ENCODE results near the gene ATP2B2.

The ATP2B2 gene

GRCh38 chr3:10335190-10335738 is 170.1 kb downstream of the ATP2B2 start:
- H3K27ac ChIP-seq (ENCODE audit: insufficient read depth, low read length, poor library complexity, severe bottlenecking), result no peak overlapping the region
- H3K27me3 ChIP-seq (replicated peaks; ENCODE audit: control insufficient read depth, insufficient read depth, low read length, poor library complexity, severe bottlenecking), result no peaks in the 10 kb centered on the region
- no peaks in the 10 kb centered on the region for H3K4me1 ChIP-seq (ENCODE audit: control insufficient read depth, insufficient read depth, low read length, poor library complexity, severe bottlenecking)
- H3K36me3 ChIP-seq (ENCODE audit: control insufficient read depth, insufficient read depth, low read length), result no peaks in the 10 kb centered on the region
- no peak overlapping the region for H3K4me3 ChIP-seq (ENCODE audit: insufficient read depth, low read depth, low read length, poor library complexity, severe bottlenecking)
- no peak for DNase-seq
- H3K9me3 ChIP-seq (ENCODE audit: control insufficient read depth, low read length), result no peaks in the 10 kb centered on the region

GRCh38 chr3:10334459-10334858 is 170.9 kb downstream of the ATP2B2 start:
- Histone ChIP-seq H3K36me3 (ENCODE audit: control insufficient read depth, insufficient read depth, low read length) (no peaks in the 10 kb centered on the region), H3K27me3 (replicated peaks; ENCODE audit: control insufficient read depth, insufficient read depth, low read length, poor library complexity, severe bottlenecking) (no peaks in the 10 kb centered on the region), H3K4me3 (ENCODE audit: insufficient read depth, low read depth, low read length, poor library complexity, severe bottlenecking) (no peak overlapping the region), H3K4me1 (ENCODE audit: control insufficient read depth, insufficient read depth, low read length, poor library complexity, severe bottlenecking) (no peaks in the 10 kb centered on the region), H3K9me3 (ENCODE audit: control insufficient read depth, low read length) (no peaks in the 10 kb centered on the region), H3K27ac (ENCODE audit: insufficient read depth, low read length, poor library complexity, severe bottlenecking) (no peak overlapping the region)
- no peak for DNase-seq

- Histone ChIP-seq H3K36me3 (ENCODE audit: control insufficient read depth, insufficient read depth, low read length) (no peaks in the 10 kb centered on the region), H3K4me1 (ENCODE audit: control insufficient read depth, insufficient read depth, low read length, poor library complexity, severe bottlenecking) (no peaks in the 10 kb centered on the region), H3K4me3 (ENCODE audit: insufficient read depth, low read depth, low read length, poor library complexity, severe bottlenecking) (no peak overlapping the region), H3K9me3 (ENCODE audit: control insufficient read depth, low read length) (no peaks in the 10 kb centered on the region), H3K27ac (ENCODE audit: insufficient read depth, low read length, poor library complexity, severe bottlenecking) (no peak overlapping the region), H3K27me3 (replicated peaks; ENCODE audit: control insufficient read depth, insufficient read depth, low read length, poor library complexity, severe bottlenecking) (no peaks in the 10 kb centered on the region)
- DNase-seq, result no peak
Observed at GRCh38 chr3:10334042-10334441, 171.3 kb downstream of the ATP2B2 start.

DNA sequence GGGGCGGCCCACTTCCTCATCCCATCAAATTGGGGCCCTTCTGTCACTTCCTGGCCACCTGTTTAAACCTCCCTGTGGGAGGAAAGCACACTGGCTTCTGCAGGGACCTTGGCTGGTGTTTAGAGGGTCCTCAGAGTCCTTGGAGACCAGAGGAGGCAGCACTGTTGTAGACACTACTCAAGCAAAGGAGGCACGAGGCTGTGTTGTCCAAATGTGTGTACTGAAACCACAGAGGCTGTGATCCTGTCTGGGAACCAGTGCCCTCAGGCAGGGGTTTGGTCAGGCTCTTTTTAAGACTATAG is 172.1 kb downstream of the ATP2B2 start:
- no peaks in the 10 kb centered on the region for H3K4me1 ChIP-seq (ENCODE audit: control insufficient read depth, insufficient read depth, low read length, poor library complexity, severe bottlenecking)

DNA sequence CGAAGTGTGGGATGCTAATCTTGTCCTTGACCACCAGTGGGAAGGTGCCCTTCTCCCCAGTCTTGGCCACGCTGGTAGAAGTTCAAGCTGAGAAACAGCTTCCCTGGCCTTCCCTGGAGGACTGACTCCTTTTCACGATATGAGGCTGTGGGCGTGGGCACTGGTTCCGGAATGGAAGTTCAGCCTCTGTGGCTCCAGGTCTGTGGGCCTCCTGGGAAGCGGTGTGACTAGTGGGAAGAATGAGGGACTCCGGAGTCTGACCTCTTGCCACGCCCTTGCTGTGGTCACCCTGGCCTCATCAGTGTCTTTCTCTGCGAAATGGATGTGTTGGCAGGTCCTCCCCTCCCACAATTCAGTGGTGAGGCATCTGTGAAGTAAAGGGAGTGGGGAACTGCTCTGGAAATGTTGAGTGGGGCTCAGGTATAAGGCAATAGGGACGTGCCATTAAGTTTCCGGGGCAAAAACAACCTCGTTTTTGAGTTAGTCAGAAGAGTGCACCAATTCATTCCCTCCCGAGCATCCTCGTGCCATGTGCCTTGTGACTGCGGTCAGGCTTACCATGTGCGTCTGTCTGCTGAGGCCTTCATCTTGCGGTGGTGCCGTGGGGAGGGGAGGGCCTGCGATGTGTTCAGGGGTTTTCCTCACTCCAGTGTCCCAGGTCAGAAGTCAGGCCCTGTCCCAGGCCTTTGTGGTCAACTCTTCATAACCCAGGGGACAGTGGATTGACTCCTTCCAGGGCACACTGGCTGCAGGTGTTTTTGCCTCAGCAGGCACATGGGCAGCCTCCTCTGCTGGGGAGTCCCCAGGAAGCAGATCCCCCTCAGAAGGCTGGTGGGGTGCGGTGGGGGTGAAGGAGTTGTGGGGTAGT is 172.7 kb downstream of the ATP2B2 start:
- Histone ChIP-seq H3K27ac (ENCODE audit: insufficient read depth, low read length, poor library complexity, severe bottlenecking) (no peak overlapping the region), H3K36me3 (ENCODE audit: control insufficient read depth, insufficient read depth, low read length) (no peaks in the 10 kb centered on the region), H3K27me3 (replicated peaks; ENCODE audit: control insufficient read depth, insufficient read depth, low read length, poor library complexity, severe bottlenecking) (no peaks in the 10 kb centered on the region)

More for the DNA sequence above, 172.1 kb downstream of the ATP2B2 start:
- Histone ChIP-seq H3K27ac (ENCODE audit: insufficient read depth, low read length, poor library complexity, severe bottlenecking) (no peak overlapping the region), H3K4me3 (ENCODE audit: insufficient read depth, low read depth, low read length, poor library complexity, severe bottlenecking) (no peak overlapping the region), H3K9me3 (ENCODE audit: control insufficient read depth, low read length) (no peaks in the 10 kb centered on the region), H3K27me3 (replicated peaks; ENCODE audit: control insufficient read depth, insufficient read depth, low read length, poor library complexity, severe bottlenecking) (no peaks in the 10 kb centered on the region), H3K36me3 (ENCODE audit: control insufficient read depth, insufficient read depth, low read length) (no peaks in the 10 kb centered on the region)
- no peak for DNase-seq

DNA sequence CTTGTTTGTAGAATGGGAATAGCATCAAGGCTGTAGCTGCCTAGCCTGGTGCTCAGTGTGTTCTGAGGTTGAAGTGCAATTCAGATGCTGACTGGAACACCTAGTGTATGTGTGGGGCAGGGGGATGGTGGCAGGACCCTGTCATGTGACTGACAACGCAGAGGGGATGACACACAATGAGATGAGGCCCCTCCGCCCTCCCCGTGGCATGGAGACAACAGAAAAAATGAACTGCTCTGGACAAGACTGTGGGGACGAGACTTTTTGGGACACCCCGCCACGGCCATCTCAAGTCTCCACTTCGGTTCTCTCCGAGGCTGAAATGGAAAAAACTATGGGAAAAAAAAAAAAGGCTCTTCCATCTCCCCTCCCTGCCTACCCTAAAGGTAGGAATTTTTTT is 174.1 kb downstream of the ATP2B2 start:
- Histone ChIP-seq H3K9me3 (ENCODE audit: control insufficient read depth, low read length) (no peaks in the 10 kb centered on the region), H3K4me1 (ENCODE audit: control insufficient read depth, insufficient read depth, low read length, poor library complexity, severe bottlenecking) (no peaks in the 10 kb centered on the region), H3K27ac (ENCODE audit: insufficient read depth, low read length, poor library complexity, severe bottlenecking) (no peak overlapping the region), H3K4me3 (ENCODE audit: insufficient read depth, low read depth, low read length, poor library complexity, severe bottlenecking) (no peak overlapping the region), H3K27me3 (replicated peaks; ENCODE audit: control insufficient read depth, insufficient read depth, low read length, poor library complexity, severe bottlenecking) (no peaks in the 10 kb centered on the region), H3K36me3 (ENCODE audit: control insufficient read depth, insufficient read depth, low read length) (no peaks in the 10 kb centered on the region)
- DNase-seq, result no peak

More for the DNA sequence above, 172.7 kb downstream of the ATP2B2 start:
- DNase-seq, result no peak
- H3K9me3 ChIP-seq (ENCODE audit: control insufficient read depth, low read length), result no peaks in the 10 kb centered on the region
- no peak overlapping the region for H3K4me3 ChIP-seq (ENCODE audit: insufficient read depth, low read depth, low read length, poor library complexity, severe bottlenecking)
- H3K4me1 ChIP-seq (ENCODE audit: control insufficient read depth, insufficient read depth, low read length, poor library complexity, severe bottlenecking), result no peaks in the 10 kb centered on the region

GRCh38 chr3:10330319-10330718 is 175.1 kb downstream of the ATP2B2 start:
- no peaks in the 10 kb centered on the region for H3K27me3 ChIP-seq (replicated peaks; ENCODE audit: control insufficient read depth, insufficient read depth, low read length, poor library complexity, severe bottlenecking)
- no peaks in the 10 kb centered on the region for H3K36me3 ChIP-seq (ENCODE audit: control insufficient read depth, insufficient read depth, low read length)
- no peak overlapping the region for H3K27ac ChIP-seq (ENCODE audit: insufficient read depth, low read length, poor library complexity, severe bottlenecking)

DNA sequence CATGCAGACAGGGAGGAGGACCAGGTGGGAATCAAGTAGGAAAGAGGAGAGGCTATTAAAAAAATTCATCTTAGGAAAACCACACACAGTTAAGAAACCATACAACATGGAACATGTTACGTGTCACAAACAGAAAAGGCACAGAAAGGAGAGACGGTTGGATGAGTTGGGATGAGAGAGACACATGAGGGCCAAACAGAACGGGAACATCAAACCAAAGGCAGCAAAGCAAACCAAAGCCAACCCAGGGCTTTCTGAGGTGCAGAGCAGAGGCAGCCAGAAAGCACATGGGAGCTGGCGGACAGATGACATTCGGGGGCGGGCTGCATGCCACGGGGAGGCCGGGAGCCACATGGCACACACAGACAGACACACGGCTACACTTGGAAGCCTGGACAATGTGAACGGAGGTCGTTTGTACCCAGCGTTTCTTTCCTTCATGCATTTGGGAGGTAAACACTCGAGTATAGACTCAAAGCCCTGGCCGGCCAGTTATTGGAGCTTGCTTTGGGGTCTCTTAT is 175.8 kb downstream of the ATP2B2 start:
- Histone ChIP-seq H3K27ac (ENCODE audit: insufficient read depth, low read length, poor library complexity, severe bottlenecking) (no peak overlapping the region), H3K27me3 (replicated peaks; ENCODE audit: control insufficient read depth, insufficient read depth, low read length, poor library complexity, severe bottlenecking) (no peaks in the 10 kb centered on the region), H3K4me3 (ENCODE audit: insufficient read depth, low read depth, low read length, poor library complexity, severe bottlenecking) (no peak overlapping the region), H3K4me1 (ENCODE audit: control insufficient read depth, insufficient read depth, low read length, poor library complexity, severe bottlenecking) (no peaks in the 10 kb centered on the region), H3K36me3 (ENCODE audit: control insufficient read depth, insufficient read depth, low read length) (no peaks in the 10 kb centered on the region), H3K9me3 (ENCODE audit: control insufficient read depth, low read length) (no peaks in the 10 kb centered on the region)
- DNase-seq, result no peak

More at GRCh38 chr3:10330319-10330718, 175.1 kb downstream of the ATP2B2 start:
- no peak for DNase-seq
- Histone ChIP-seq H3K9me3 (ENCODE audit: control insufficient read depth, low read length) (no peaks in the 10 kb centered on the region), H3K4me3 (ENCODE audit: insufficient read depth, low read depth, low read length, poor library complexity, severe bottlenecking) (no peak overlapping the region), H3K4me1 (ENCODE audit: control insufficient read depth, insufficient read depth, low read length, poor library complexity, severe bottlenecking) (no peaks in the 10 kb centered on the region)

GRCh38 chr3:10328460-10329071 is 176.8 kb downstream of the ATP2B2 start:
- no peak for DNase-seq
- no peaks in the 10 kb centered on the region for H3K36me3 ChIP-seq (ENCODE audit: control insufficient read depth, insufficient read depth, low read length)
- no peak overlapping the region for H3K27ac ChIP-seq (ENCODE audit: insufficient read depth, low read length, poor library complexity, severe bottlenecking)

DNA sequence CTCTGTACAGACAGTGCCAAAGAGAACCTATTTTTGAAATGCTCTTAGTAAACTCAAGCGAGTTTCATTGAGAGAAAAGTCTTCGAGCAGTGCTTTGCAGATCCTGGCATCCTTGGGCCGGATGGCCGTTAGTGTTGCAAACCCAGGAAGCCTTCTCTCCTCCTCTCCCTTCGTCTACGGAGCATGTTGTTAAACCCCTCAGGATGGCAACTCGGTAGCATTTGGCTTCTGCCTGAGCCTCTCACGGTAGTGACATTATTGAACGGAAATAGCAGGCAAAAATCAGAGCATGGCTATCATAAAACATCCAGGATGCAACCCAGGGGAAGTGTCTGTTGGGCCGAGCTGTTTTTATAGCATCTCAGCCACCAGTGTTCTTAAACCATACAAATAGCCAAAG is 177.8 kb downstream of the ATP2B2 start:
- H3K4me1 ChIP-seq (ENCODE audit: control insufficient read depth, insufficient read depth, low read length, poor library complexity, severe bottlenecking), result no peaks in the 10 kb centered on the region
- no peak overlapping the region for H3K27ac ChIP-seq (ENCODE audit: insufficient read depth, low read length, poor library complexity, severe bottlenecking)
- H3K27me3 ChIP-seq (replicated peaks; ENCODE audit: control insufficient read depth, insufficient read depth, low read length, poor library complexity, severe bottlenecking), result no peaks in the 10 kb centered on the region
- no peak overlapping the region for H3K4me3 ChIP-seq (ENCODE audit: insufficient read depth, low read depth, low read length, poor library complexity, severe bottlenecking)
- no peak for DNase-seq
- no peaks in the 10 kb centered on the region for H3K36me3 ChIP-seq (ENCODE audit: control insufficient read depth, insufficient read depth, low read length)
- no peaks in the 10 kb centered on the region for H3K9me3 ChIP-seq (ENCODE audit: control insufficient read depth, low read length)

More at GRCh38 chr3:10328460-10329071, 176.8 kb downstream of the ATP2B2 start:
- no peaks in the 10 kb centered on the region for H3K4me1 ChIP-seq (ENCODE audit: control insufficient read depth, insufficient read depth, low read length, poor library complexity, severe bottlenecking)
- H3K27me3 ChIP-seq (replicated peaks; ENCODE audit: control insufficient read depth, insufficient read depth, low read length, poor library complexity, severe bottlenecking), result no peaks in the 10 kb centered on the region
- no peaks in the 10 kb centered on the region for H3K9me3 ChIP-seq (ENCODE audit: control insufficient read depth, low read length)
- no peak overlapping the region for H3K4me3 ChIP-seq (ENCODE audit: insufficient read depth, low read depth, low read length, poor library complexity, severe bottlenecking)

Data from effector memory CD4-positive, alpha-beta T cell (primary cell).